Body of pancreas (tissue), 4 donors: ENCODE measurements around the gene SLC19A1. TPM values are rescaled to one million over a fixed set of nuclear protein-coding genes. Genes with fewer than 3 reads are reported as not detected.

ENCODE experiments used
- ATAC-seq: fragments of 150-250 bp; one replicate; pipeline ENCODE4 v1.9.1; 2016
- DNase-seq, 4 donors: peaks; one replicate each; pipeline ENCODE4 v3.0.0-alpha.2; 2019
- H3K27ac ChIP-seq, 4 donors: fragments of 200-600 bp; sonication (generic); 1 replicate in 3 of 4; 2 replicates in 1 of 4; pipeline versions ENCODE4 v1.5.1 to v1.6.1; 2016 to 2019; ENCODE audit warnings: mild to moderate bottlenecking in 1 of 4, mixed read lengths in 1 of 4, moderate library complexity in 1 of 4
- H3K27me3 ChIP-seq, 2 donors: fragments of 200-600 bp; sonication (generic); one replicate each; pipeline ENCODE4 v1.6.0; 2016; ENCODE audit warnings: mild to moderate bottlenecking in 1 of 2
- H3K36me3 ChIP-seq, 2 donors: fragments of 200-600 bp; sonication (generic); replicated peaks in 1 of 2; 2 replicates each; pipeline ENCODE4 v1.5.1; 2016; ENCODE audit warnings: low read depth in 2 of 2; ENCODE audit not compliant: insufficient read depth in 1 of 2
- H3K4me1 ChIP-seq: fragments of 200-600 bp; sonication (generic); one replicate; pipeline ENCODE4 v1.6.0; 2016
- H3K4me3 ChIP-seq, 2 donors: fragments of 200-600 bp; sonication (generic); 1 replicate in 1 of 2; 2 replicates in 1 of 2; pipeline ENCODE4 v1.5.1; 2016 to 2019
- H3K9me3 ChIP-seq, 3 donors: fragments of 200-600 bp; sonication (generic); 1 replicate in 2 of 3; 2 replicates in 1 of 3; pipeline ENCODE4 v1.5.1; 2016
- POLR2A ChIP-seq, 3 donors: fragments of 450-650 bp; IDR thresholded peaks; one replicate each; pipeline ENCODE4 v1.6.1; 2016; ENCODE audit warnings: antibody characterized with exemption in 3 of 3, mild to moderate bottlenecking in 2 of 3
- WGBS, 2 donors: methylation state at CpG; one replicate each; pipeline ENCODE4 v1.1.5; 2017; 5-methylcytosine and 5-hydroxymethylcytosine counted together
- intact Hi-C: fragments of 100-400 bp; cut with DNase I; formaldehyde crosslinking; loops from one replicate; pipeline ENCODE4 v1.15.1; 2023
- total RNA-seq, 2 donors: library from RNA; depleted of rRNA; stranded (reverse); fragments of >200 nt; gene quantifications; one replicate each; pipeline ENCODE4 v1.1.0, GENCODE V29; 2016
- TF ChIP-seq, protein P1 (sequence below), 7 experiments: fragments of 450-650 bp in 4 of 7; fragments of 200-600 bp in 3 of 7; sonication (generic) in 3 of 7; IDR thresholded peaks; one replicate each; pipeline ENCODE4 v1.5.1; 2016 to 2019; ENCODE audit warnings: antibody characterized with exemption in 7 of 7

SLC19A1 gene
- total RNA-seq, 2 donors from 2014 or later, result 2.6 to 7.0 TPM

DNA sequence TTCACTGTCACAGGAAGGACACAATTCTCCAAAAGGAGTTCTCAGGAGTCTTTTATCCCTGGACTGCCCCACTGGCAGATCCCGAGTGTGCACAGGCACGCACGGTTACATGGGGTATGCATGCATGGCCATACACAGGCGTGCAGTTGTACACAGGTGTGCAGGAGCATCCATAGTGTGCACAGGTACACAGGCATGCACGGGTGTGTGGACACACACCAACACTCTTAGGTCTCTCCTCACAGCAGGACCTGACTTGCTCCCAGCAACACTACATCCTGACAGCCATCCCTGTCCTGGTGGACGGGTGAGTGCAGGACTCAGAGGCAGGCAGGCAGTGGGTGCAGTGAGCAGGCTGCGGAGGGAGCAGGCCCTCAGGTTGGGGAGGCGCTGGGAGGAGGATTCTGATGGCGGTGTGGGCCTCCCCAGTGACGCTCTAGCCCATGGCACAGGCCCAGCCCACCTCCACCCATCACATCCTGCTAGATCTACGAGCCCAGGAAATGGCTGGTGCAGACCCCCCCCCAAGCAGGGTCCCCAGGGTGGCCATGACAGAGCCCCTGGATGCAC lies 28.4 kb downstream of the SLC19A1 start:
- 46 to 54% methylated on average over 7 to 9 of the region's 11 CpGs for whole genome bisulfite sequencing, 2 donors
- peaks cover 30% of the 10 kb centered on the region for H3K4me1 ChIP-seq
- H3K27ac ChIP-seq, result peak overlapping the region in 1 of 4 donors; percentile 1
- H3K27me3 ChIP-seq, result no peaks in the 10 kb centered on the region
- ATAC-seq (no peak), DNase-seq (no peak)
- no peaks in the 10 kb centered on the region for H3K9me3 ChIP-seq
- intact Hi-C loops, result no loop called here
- TF ChIP-seq, protein P1, sequence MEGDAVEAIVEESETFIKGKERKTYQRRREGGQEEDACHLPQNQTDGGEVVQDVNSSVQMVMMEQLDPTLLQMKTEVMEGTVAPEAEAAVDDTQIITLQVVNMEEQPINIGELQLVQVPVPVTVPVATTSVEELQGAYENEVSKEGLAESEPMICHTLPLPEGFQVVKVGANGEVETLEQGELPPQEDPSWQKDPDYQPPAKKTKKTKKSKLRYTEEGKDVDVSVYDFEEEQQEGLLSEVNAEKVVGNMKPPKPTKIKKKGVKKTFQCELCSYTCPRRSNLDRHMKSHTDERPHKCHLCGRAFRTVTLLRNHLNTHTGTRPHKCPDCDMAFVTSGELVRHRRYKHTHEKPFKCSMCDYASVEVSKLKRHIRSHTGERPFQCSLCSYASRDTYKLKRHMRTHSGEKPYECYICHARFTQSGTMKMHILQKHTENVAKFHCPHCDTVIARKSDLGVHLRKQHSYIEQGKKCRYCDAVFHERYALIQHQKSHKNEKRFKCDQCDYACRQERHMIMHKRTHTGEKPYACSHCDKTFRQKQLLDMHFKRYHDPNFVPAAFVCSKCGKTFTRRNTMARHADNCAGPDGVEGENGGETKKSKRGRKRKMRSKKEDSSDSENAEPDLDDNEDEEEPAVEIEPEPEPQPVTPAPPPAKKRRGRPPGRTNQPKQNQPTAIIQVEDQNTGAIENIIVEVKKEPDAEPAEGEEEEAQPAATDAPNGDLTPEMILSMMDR (IDR thresholded peaks at IDR 0.05), result no peak
- no peak for TF ChIP-seq POLR2A (IDR thresholded peaks at IDR 0.05)
- no peaks in the 10 kb centered on the region for H3K36me3 ChIP-seq
- no peak overlapping the region for H3K4me3 ChIP-seq

DNA sequence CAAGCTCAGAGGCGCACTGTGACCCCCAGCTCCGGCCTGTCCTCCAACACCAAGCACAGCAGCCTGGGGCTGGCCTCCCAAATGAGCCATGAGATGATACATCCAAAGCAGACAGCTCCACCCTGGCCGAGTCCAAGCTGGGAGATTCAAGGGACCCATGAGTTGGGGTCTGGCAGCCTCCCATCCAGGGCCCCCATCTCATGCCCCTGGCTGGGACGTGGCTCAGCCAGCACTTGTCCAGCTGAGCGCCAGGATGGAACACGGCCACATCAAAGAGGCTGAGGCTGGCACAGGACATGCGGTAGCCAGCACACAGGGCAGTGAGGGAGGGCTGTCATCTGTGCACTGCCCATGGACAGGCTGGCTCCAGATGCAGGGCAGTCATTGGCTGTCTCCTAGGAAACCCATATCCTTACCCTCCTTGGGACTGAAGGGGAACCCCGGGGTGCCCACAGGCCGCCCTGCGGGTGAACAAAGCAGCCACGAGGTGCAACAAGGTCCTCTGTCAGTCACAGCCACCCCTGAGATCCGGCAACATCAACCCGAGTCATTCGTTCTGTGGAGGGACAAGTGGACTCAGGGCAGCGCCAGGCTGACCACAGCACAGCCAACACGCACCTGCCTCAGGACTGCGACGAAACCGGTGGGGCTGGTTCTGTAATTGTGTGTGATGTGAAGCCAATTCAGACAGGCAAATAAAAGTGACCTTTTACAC lies 29.1 kb downstream of the SLC19A1 start:
- H3K36me3 ChIP-seq, result no peaks in the 10 kb centered on the region
- ATAC-seq (peak; percentile 61), DNase-seq (peak; percentile 53 to 82 (median 70))
- peaks cover 30% of the 10 kb centered on the region for H3K4me1 ChIP-seq
- intact Hi-C loops, result no loop called here
- H3K9me3 ChIP-seq, result no peaks in the 10 kb centered on the region
- H3K27ac ChIP-seq, result peak overlapping the region; percentile 5 to 59 (median 35)
- WGBS, 2 donors, result 14 to 28% methylated on average over 14 to 19 of the region's 19 CpGs
- H3K27me3 ChIP-seq, result no peaks in the 10 kb centered on the region
- no peak overlapping the region for H3K4me3 ChIP-seq
- TF ChIP-seq, protein P1 (IDR thresholded peaks at IDR 0.05), result no peak
- TF ChIP-seq POLR2A (IDR thresholded peaks at IDR 0.05), result no peak

DNA sequence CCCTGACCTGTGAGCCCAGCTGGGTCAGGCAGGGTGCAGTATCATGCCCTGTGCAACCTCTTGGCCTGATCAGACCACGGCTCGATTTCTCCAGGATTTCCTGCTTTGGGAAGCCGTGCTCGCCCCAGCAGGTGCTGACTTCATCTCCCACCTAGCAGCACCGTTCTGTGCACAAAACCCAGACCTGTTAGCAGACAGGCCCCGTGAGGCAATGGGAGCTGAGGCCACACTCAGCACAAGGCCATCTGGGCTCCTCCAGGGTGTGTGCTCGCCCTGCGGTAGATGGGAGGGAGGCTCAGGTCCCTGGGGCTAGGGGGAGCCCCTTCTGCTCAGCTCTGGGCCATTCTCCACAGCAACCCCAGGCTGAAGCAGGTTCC lies 29.6 kb downstream of the SLC19A1 start:
- H3K27ac ChIP-seq, result peak overlapping the region; percentile 5 to 59 (median 35)
- TF ChIP-seq, protein P1 (IDR thresholded peaks at IDR 0.05), result no peak
- TF ChIP-seq POLR2A (IDR thresholded peaks at IDR 0.05), result no peak
- 92 to 100% methylated on average over 4 to 7 of the region's 8 CpGs for WGBS, 2 donors
- intact Hi-C loops, result no loop called here
- DNase-seq (no peak), ATAC-seq (no peak)
- no peak overlapping the region for H3K4me3 ChIP-seq
- H3K36me3 ChIP-seq, result no peaks in the 10 kb centered on the region
- no peaks in the 10 kb centered on the region for H3K9me3 ChIP-seq
- H3K27me3 ChIP-seq, result no peaks in the 10 kb centered on the region
- peaks cover 30% of the 10 kb centered on the region for H3K4me1 ChIP-seq

DNA sequence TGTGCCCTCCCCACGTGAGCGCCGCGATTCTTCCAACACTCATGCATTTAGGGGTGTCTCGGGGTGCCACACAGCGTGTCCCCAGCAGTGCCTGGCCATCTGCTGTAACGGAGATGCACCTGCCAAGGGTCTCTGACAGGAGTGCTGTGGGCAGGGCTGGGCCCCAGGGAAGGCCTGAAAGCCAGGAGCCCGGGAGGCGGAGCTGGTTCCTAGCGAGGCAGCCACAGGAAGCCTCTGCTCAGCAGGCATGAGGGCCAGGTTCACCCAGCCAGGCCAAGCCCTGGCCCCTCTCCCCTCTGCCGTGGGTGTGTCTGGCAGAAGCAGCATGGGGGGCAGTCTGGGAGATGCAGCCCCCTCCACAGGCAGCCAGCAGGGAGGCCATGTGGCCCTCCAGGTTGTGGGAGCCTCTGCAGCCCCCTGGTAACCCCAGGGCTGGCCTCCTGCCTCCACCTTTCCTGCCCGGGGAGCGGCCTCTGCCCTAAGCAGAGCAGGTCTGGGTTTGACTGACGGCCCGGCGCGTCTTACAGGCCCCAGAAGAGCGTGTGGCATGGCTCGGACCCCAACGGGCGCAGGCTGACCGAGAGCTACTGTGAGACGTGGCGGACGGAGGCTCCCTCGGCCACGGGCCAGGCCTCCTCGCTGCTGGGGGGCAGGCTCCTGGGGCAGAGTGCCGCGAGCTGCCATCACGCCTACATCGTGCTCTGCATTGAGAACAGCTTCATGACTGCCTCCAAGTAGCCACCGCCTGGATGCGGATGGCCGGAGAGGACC lies 30.4 kb downstream of the SLC19A1 start:
- 76 to 86% methylated on average over 5 to 33 of the region's 35 CpGs for WGBS, 2 donors
- Histone ChIP-seq H3K9me3 (no peaks in the 10 kb centered on the region), H3K27me3 (no peaks in the 10 kb centered on the region), H3K27ac (no peak overlapping the region), H3K4me1 (peaks cover 30% of the 10 kb centered on the region), H3K4me3 (no peak overlapping the region), H3K36me3 (no peaks in the 10 kb centered on the region)
- TF ChIP-seq, protein P1 (IDR thresholded peaks at IDR 0.05), result no peak
- no peak for TF ChIP-seq POLR2A (IDR thresholded peaks at IDR 0.05)
- intact Hi-C loops, result no loop called here
- no peak for DNase-seq
- no peak for ATAC-seq
